SK-N-MC (cell line): ENCODE data around the gene ALKBH5.

Experiments used
- DNase-seq: peaks from one replicate; pipeline ENCODE4 v3.0.0-alpha.2; 2011; ENCODE audit warnings: low read depth, low spot score
- H3K27ac ChIP-seq: fragments of 200-600 bp; sonication (generic); 2 replicates; pipeline ENCODE4 v1.5.1; 2016; ENCODE audit warnings: mixed run types
- H3K36me3 ChIP-seq: fragments of 200-600 bp; sonication (generic); 2 replicates; pipeline ENCODE4 v1.6.1; 2017; ENCODE audit warnings: antibody characterized with exemption, low read length, mixed read lengths; ENCODE audit not compliant: insufficient read depth
- H3K4me3 ChIP-seq: fragments of 200-600 bp; sonication (generic); 2 replicates; pipeline ENCODE4 v1.5.1; 2016
- H3K9ac ChIP-seq: fragments of 200-600 bp; sonication (generic); 2 replicates; pipeline ENCODE4 v1.8.0; 2017; ENCODE audit warnings: mixed run types, mixed read lengths; ENCODE audit not compliant: insufficient read length
- H3K9me3 ChIP-seq: fragments of 200-600 bp; sonication (generic); 2 replicates; pipeline ENCODE4 v1.6.1; 2017; ENCODE audit warnings: low read depth, mild to moderate bottlenecking, antibody characterized with exemption, low read length, moderate library complexity, mixed read lengths
- EZH2 ChIP-seq: fragments of 200-600 bp; sonication (generic); IDR thresholded peaks from one replicate; pipeline ENCODE4 v1.6.1; 2017; ENCODE audit warnings: antibody characterized with exemption
- FOXP2 ChIP-seq: optimal IDR thresholded peaks from 2 replicates; pipeline ENCODE3; 2011; ENCODE audit warnings: mild to moderate bottlenecking, moderate library complexity; ENCODE audit not compliant: insufficient read depth; ENCODE audit errors: extremely low read length, control extremely low read depth
- POLR2AphosphoS5 ChIP-seq: IDR thresholded peaks from 2 replicates; pipeline ENCODE4 v1.6.1; 2012; ENCODE audit warnings: mild to moderate bottlenecking, low read depth, low read length, borderline replicate concordance

Gene ALKBH5

DNA sequence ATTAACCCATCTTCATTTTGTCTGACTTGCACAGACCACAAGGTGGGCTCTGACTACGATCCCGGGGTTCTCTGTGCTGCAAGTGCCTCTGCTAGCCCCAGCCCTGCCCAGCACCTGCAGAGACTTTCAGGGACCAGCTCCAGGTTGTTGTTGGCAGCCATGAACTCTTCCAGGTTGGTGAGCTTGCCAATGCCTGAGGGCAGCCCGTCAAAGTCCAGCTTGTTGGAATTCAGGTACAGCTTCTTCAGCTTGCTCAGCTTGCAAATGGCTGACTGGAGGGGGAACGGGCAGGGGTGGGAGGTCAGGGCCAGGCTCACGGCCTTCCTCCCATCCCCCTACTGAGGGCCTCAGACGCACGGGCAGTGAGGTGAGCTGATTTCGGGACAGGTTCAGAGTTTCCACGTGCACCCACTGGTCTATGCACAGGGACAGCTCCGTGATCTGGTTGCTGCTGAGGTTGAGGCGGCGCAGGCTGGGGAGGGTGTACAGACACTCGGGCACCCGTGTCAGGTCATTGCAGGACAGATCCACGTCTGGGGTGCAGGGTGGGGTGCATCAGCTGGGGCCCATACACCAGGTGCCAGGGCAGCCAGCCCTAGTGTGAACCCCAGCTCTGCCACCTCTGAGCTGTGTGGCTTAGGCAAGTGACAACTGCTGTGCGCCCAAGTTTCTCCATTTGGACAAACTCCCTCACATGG, 69.7 kb downstream of the ALKBH5 start:
- Histone ChIP-seq H3K9ac (no peak overlapping the region), H3K4me3 (no peak overlapping the region)

GRCh38 chr17:18253947-18254821, 70.6 kb downstream of the ALKBH5 start:
- no peak for DNase-seq
- Histone ChIP-seq H3K9me3 (no peaks in the 10 kb centered on the region), H3K4me3 (no peak overlapping the region), H3K9ac (no peak overlapping the region), H3K27ac (no peak overlapping the region), H3K36me3 (no peaks in the 10 kb centered on the region; the same call in 1 of the 2 replicates)
- no peak for TF ChIP-seq EZH2
- TF ChIP-seq FOXP2, result no peak
- no peak for TF ChIP-seq POLR2AphosphoS5

More for the DNA sequence above, 69.7 kb downstream of the ALKBH5 start:
- DNase-seq, result no peak
- no peak overlapping the region for H3K27ac ChIP-seq
- TF ChIP-seq FOXP2, result no peak
- no peak for TF ChIP-seq EZH2
- TF ChIP-seq POLR2AphosphoS5, result no peak
- no peaks in the 10 kb centered on the region; the same call in 1 of the 2 replicates for H3K36me3 ChIP-seq
- H3K9me3 ChIP-seq, result no peaks in the 10 kb centered on the region

GRCh38 chr17:18254888-18255649, 71.4 kb downstream of the ALKBH5 start:
- no peak overlapping the region for H3K4me3 ChIP-seq
- no peaks in the 10 kb centered on the region for H3K9me3 ChIP-seq
- DNase-seq, result no peak
- no peak overlapping the region for H3K9ac ChIP-seq
- H3K27ac ChIP-seq, result no peak overlapping the region
- no peak for TF ChIP-seq POLR2AphosphoS5
- no peaks in the 10 kb centered on the region; the same call in 1 of the 2 replicates for H3K36me3 ChIP-seq

DNA sequence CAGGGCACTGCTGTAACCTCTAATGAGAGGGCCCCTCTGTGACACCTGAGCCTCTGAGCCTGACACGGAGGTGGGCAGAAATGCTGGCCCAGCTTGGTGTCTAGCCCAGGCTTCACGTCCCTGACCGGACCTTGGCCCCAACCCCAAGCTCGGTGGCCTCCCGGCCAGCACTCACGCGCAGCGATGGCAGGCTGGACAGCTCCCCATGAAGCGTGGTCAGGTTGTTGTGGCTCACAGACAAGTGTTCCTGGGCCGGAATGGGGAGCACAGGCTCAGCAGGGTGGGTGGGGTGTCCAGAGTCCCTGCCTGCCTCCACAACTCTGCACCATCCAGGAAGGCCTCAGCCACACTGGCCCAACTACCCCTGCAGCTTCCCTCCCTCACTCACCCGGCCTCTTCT, 72.7 kb downstream of the ALKBH5 start:
- no peak overlapping the region for H3K27ac ChIP-seq
- no peak for DNase-seq
- TF ChIP-seq POLR2AphosphoS5 (no peak), FOXP2 (no peak), EZH2 (no peak)
- H3K36me3 ChIP-seq, result no peaks in the 10 kb centered on the region; the same call in 1 of the 2 replicates
- H3K9ac ChIP-seq, result no peak overlapping the region
- H3K9me3 ChIP-seq, result no peaks in the 10 kb centered on the region
- no peak overlapping the region for H3K4me3 ChIP-seq

DNA sequence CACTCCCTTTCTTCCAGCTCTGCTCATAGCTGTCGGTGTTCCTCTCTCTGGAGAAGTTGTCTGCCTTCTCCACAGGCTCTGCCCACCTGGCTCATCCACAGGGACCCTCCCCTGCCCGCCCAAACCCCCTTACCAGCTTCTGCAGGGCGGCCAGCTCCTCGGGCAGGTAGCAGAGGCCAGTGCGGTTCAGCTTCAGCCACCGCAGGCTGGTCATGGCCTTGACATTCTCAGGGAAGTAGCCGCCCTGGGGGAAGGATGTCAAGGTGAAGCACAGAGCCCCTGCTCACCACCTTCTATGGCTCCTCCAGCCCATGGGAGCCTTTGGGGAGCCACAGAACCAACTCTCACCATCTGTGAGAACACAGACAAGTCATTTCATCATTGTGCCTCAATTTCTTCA, 73.1 kb downstream of the ALKBH5 start:
- Histone ChIP-seq H3K4me3 (no peak overlapping the region), H3K36me3 (no peaks in the 10 kb centered on the region; the same call in 1 of the 2 replicates), H3K9ac (no peak overlapping the region), H3K9me3 (no peaks in the 10 kb centered on the region), H3K27ac (no peak overlapping the region)
- no peak for DNase-seq
- no peak for TF ChIP-seq FOXP2

- Histone ChIP-seq H3K36me3 (no peaks in the 10 kb centered on the region; the same call in 1 of the 2 replicates), H3K9me3 (no peaks in the 10 kb centered on the region), H3K9ac (peak overlapping the region; percentile 87), H3K27ac (no peak overlapping the region), H3K4me3 (peak overlapping the region; percentile 89)
- no peak for TF ChIP-seq EZH2
- no peak for TF ChIP-seq POLR2AphosphoS5
- TF ChIP-seq FOXP2, result no peak
- DNase-seq, result no peak
Observed at GRCh38 chr17:18257268-18257981, 73.8 kb downstream of the ALKBH5 start.

- DNase-seq, result no peak
- Histone ChIP-seq H3K27ac (no peak overlapping the region), H3K36me3 (no peaks in the 10 kb centered on the region; the same call in 1 of the 2 replicates), H3K9me3 (no peaks in the 10 kb centered on the region), H3K4me3 (peak overlapping the region; percentile 89), H3K9ac (peak overlapping the region; percentile 87)
- TF ChIP-seq FOXP2 (no peak), POLR2AphosphoS5 (no peak), EZH2 (no peak)
Observed at GRCh38 chr17:18257982-18258355, 74.3 kb downstream of the ALKBH5 start.
